Aorta (tissue), 4 donors: Measurements from ENCODE around the gene IFI27L2. TPM values are rescaled to one million over a fixed set of nuclear protein-coding genes. Genes with fewer than 3 reads are reported as not detected.

ENCODE experiments used
- polyA plus RNA-seq, 2 donors: library from polyadenylated mRNA; stranded (reverse); fragments of 200-250 nt; gene quantifications; one replicate each; pipeline ENCODE4 v1.2.3, GENCODE V29; 2013
- total RNA-seq, 2 donors: library from RNA; stranded (reverse); fragmentation: NEBNext Ultra II Directional; extraction: Animal tissue kit (Norgen Biotek cat#: 25700); gene quantifications; one replicate each; pipeline ENCODE4 v1.2.1, GENCODE V29; 2021
- donor health status: healthy with polysubstance abuse.
- donor health status: Bipolar disorder and iron deficiency.
- donor health status: DM: no; HTN: no; CAD: no.
- donor health status: DM: yes; HTN: yes; CAD: no.

The IFI27L2 gene
- total and polyA plus RNA-seq, 4 donors: 52.4 to 168 (median 103) TPM

Other genes starting within 250 kb of the IFI27L2 start
- gene FAM181A, start 202.3 kb downstream of the IFI27L2 start, total RNA-seq: not detected
- not detected for gene FAM181A, start 202.3 kb downstream of the IFI27L2 start, polyA plus RNA-seq
- gene ASB2, start 153.0 kb downstream of the IFI27L2 start, total RNA-seq: 10 to 100 TPM; 53.3 to 57.0 TPM
- gene ASB2, start 153.0 kb downstream of the IFI27L2 start, polyA plus RNA-seq: 10 to 100 TPM in 1 of 2 donors, 1 to 10 TPM in 1; 9.1 to 24.8 TPM
- under 1 TPM in 1 of 2 donors, not detected in 1; 0.60 TPM for gene CCDC197, start 132.3 kb downstream of the IFI27L2 start, total RNA-seq
- gene CCDC197, start 132.3 kb downstream of the IFI27L2 start, polyA plus RNA-seq: not detected
- under 1 TPM; 0.42 to 0.60 TPM for gene OTUB2, start 103.3 kb downstream of the IFI27L2 start, total RNA-seq
- gene OTUB2, start 103.3 kb downstream of the IFI27L2 start, polyA plus RNA-seq: not detected
- gene DDX24, start 48.4 kb downstream of the IFI27L2 start, total RNA-seq: 100 to 1,000 TPM; 190 to 198 TPM
- 100 to 1,000 TPM in 1 of 2 donors, 10 to 100 TPM in 1; 43.7 to 158 TPM for gene DDX24, start 48.4 kb downstream of the IFI27L2 start, polyA plus RNA-seq
- gene IFI27L1, start 48.3 kb downstream of the IFI27L2 start, total RNA-seq: 10 to 100 TPM; 13.7 to 16.8 TPM
- 10 to 100 TPM; 20.8 to 21.8 TPM for gene IFI27L1, start 48.3 kb downstream of the IFI27L2 start, polyA plus RNA-seq
- gene IFI27, start 18.9 kb downstream of the IFI27L2 start, total RNA-seq: 100 to 1,000 TPM; 106 to 222 TPM
- 100 to 1,000 TPM in 1 of 2 donors, 10 to 100 TPM in 1; 42.4 to 107 TPM for gene IFI27, start 18.9 kb downstream of the IFI27L2 start, polyA plus RNA-seq
- gene PPP4R4, start 44.7 kb upstream of the IFI27L2 start, total RNA-seq: under 1 TPM; 0.10 to 0.93 TPM
- gene PPP4R4, start 44.7 kb upstream of the IFI27L2 start, polyA plus RNA-seq: under 1 TPM in 1 of 2 donors, not detected in 1; 0.08 TPM
- gene SERPINA10, start 163.7 kb upstream of the IFI27L2 start, total RNA-seq: not detected
- not detected for gene SERPINA10, start 163.7 kb upstream of the IFI27L2 start, polyA plus RNA-seq
- gene SERPINA6, start 193.7 kb upstream of the IFI27L2 start, total RNA-seq: not detected
- not detected for gene SERPINA6, start 193.7 kb upstream of the IFI27L2 start, polyA plus RNA-seq
- gene SERPINA2, start 237.1 kb upstream of the IFI27L2 start, total RNA-seq: not detected
- gene SERPINA2, start 237.1 kb upstream of the IFI27L2 start, polyA plus RNA-seq: not detected